Vagina (tissue), 2 donors: ENCODE measurements around the gene CASZ1. TPM values are rescaled to one million over a fixed set of nuclear protein-coding genes. Genes with fewer than 3 reads are reported as not detected.
A peak's percentile ranks its signal among the peaks of the same experiment; 100 is the strongest.

Source experiments
- DNase-seq, 2 donors: peaks; one replicate each; pipeline ENCODE4 v3.0.0-alpha.2; 2017; ENCODE audit errors: extremely low spot score in 2 of 2
- H3K27ac ChIP-seq: fragments of 200-600 bp; sonication (generic); one replicate; pipeline ENCODE4 v1.5.1; 2019
- H3K27me3 ChIP-seq: fragments of 200-600 bp; sonication (generic); one replicate; pipeline ENCODE4 v1.5.1; 2019
- H3K36me3 ChIP-seq, 2 donors: fragments of 200-600 bp; sonication (generic); one replicate each; pipeline ENCODE4 v1.5.1; 2017 to 2019
- H3K4me1 ChIP-seq: fragments of 200-600 bp; sonication (generic); one replicate; pipeline ENCODE4 v1.5.1; 2019
- H3K4me3 ChIP-seq, 2 donors: fragments of 200-600 bp; sonication (generic); 1 replicate in 1 of 2; 2 replicates in 1 of 2; pipeline ENCODE4 v1.5.1; 2016 to 2019
- H3K9me3 ChIP-seq: fragments of 200-600 bp; sonication (generic); one replicate; pipeline ENCODE4 v1.5.1; 2019
- POLR2A ChIP-seq, 2 donors: fragments of 450-650 bp; IDR thresholded peaks; one replicate each; pipeline ENCODE4 v1.6.1; 2017; ENCODE audit warnings: antibody characterized with exemption in 2 of 2, mild to moderate bottlenecking in 2 of 2, moderate library complexity in 2 of 2
- POLR2AphosphoS5 ChIP-seq, 2 donors: sonication (generic); formaldehyde crosslinking; IDR thresholded peaks; one replicate each; pipeline ENCODE4 v1.9.0; 2017; ENCODE audit warnings: antibody characterized with exemption in 2 of 2, mild to moderate bottlenecking in 2 of 2, low read depth in 1 of 2; ENCODE audit not compliant: insufficient read depth in 1 of 2
- intact Hi-C: fragments of 100-400 bp; cut with DNase I; formaldehyde crosslinking; loops from one replicate; pipeline ENCODE4 v1.15.1; 2023
- total RNA-seq: library from RNA; depleted of rRNA; stranded (reverse); fragments of >200 nt; gene quantifications from one replicate; pipeline ENCODE4 v1.2.3, GENCODE V29; 2016
- TF ChIP-seq, protein P1 (sequence below), 3 experiments: fragments of 450-650 bp in 2 of 3; fragments of 200-600 bp in 1 of 3; sonication (generic) in 1 of 3; IDR thresholded peaks; one replicate each; pipeline ENCODE4 v1.5.1; 2017 to 2019; ENCODE audit warnings: antibody characterized with exemption in 3 of 3, mild to moderate bottlenecking in 2 of 3, moderate library complexity in 2 of 3

CASZ1 gene
- total RNA-seq, 1 donor from 2014 or later = 30.7 TPM

DNA sequence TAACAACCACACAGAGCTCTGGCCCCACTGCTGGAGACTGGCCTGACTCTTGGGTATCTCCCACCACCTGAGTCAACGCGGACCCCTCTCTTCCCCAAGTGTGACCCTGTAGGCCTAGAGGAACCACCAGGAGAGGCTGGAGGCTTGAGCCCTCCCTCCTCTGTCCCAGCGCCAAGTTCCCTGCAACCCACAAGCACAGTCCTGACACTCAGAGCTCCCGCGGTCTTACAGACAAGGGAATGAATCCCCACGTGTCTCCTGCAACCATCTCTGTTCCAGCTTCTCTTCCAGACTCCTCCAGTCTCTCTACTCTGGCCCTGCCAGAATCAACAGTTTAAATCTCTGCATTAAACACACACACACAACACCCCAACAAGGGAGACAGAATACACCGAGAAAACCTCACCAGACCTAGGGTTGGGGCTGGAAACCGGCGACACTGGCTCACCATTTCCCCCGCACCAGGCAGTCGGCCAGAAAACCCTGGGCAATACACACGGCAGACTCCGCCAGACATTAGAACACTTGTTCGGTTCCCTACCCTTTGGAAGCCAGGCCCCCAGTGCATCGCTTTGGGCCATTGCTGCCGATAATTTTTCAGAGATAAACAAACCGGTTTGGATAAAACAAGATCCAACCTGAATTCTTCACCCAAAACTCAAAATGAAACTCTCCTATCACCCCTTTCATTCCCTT lies 21.7 kb downstream of the CASZ1 start:
- DNase-seq = no peak
- Histone ChIP-seq H3K4me1 (peaks cover 57% of the 10 kb centered on the region), H3K27ac (peak overlapping the region; percentile 70), H3K36me3 (no peaks in the 10 kb centered on the region), H3K4me3 (no peak overlapping the region), H3K27me3 (no peaks in the 10 kb centered on the region), H3K9me3 (no peaks in the 10 kb centered on the region)
- TF ChIP-seq, protein P1, sequence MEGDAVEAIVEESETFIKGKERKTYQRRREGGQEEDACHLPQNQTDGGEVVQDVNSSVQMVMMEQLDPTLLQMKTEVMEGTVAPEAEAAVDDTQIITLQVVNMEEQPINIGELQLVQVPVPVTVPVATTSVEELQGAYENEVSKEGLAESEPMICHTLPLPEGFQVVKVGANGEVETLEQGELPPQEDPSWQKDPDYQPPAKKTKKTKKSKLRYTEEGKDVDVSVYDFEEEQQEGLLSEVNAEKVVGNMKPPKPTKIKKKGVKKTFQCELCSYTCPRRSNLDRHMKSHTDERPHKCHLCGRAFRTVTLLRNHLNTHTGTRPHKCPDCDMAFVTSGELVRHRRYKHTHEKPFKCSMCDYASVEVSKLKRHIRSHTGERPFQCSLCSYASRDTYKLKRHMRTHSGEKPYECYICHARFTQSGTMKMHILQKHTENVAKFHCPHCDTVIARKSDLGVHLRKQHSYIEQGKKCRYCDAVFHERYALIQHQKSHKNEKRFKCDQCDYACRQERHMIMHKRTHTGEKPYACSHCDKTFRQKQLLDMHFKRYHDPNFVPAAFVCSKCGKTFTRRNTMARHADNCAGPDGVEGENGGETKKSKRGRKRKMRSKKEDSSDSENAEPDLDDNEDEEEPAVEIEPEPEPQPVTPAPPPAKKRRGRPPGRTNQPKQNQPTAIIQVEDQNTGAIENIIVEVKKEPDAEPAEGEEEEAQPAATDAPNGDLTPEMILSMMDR (IDR thresholded peaks at IDR 0.05) = no peak
- TF ChIP-seq POLR2A (IDR thresholded peaks at IDR 0.05) (no peak), POLR2AphosphoS5 (IDR thresholded peaks at IDR 0.05; ENCODE audit: insufficient read depth in 1 of 2, low read depth in 1 of 2) (no peak)
- intact Hi-C loops = no loop called here

DNA sequence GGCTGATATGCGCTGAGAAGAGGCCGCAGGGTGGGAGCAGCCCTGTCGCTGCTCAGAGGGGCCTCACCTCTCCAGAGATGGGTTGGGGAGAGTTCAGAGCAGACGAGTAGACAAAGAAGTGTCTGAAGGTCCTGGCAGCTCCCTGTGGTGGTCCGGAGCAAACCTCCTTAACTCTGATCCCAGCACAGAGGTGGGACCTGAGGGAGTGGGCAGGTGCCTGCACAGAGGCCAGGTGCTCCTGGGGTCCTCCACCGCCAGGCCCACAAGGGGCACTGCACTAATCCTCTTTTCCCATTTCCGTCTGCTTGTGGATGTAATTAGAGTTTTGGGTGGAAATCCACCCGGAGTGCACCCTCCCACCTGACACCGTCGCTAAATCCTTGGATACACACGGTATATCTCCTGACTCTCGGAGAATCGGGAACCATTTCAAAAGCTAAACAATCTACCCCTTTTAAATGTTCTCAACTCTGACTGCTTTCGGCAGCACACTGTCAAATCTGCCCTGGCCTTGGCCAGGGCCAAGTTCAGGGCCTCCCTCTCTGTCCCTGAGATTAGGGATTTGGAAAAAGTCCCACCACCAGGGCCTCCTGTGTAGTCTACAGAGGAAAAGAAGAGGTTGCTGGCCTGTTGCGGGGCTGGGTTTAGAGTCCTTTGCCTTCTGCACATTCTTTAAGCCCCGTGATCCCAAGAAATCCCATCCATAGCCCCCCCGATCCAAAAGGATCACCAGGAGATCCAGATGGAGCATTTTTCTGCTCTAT lies 22.4 kb downstream of the CASZ1 start:
- Histone ChIP-seq H3K4me1 (peaks cover 55% of the 10 kb centered on the region), H3K27ac (peak overlapping the region; percentile 70), H3K4me3 (no peak overlapping the region), H3K36me3 (no peaks in the 10 kb centered on the region), H3K9me3 (no peaks in the 10 kb centered on the region), H3K27me3 (no peaks in the 10 kb centered on the region)
- no peak for DNase-seq
- intact Hi-C loops = no loop called here
- no peak for TF ChIP-seq POLR2A (IDR thresholded peaks at IDR 0.05)
- TF ChIP-seq POLR2AphosphoS5 (IDR thresholded peaks at IDR 0.05; ENCODE audit: insufficient read depth in 1 of 2, low read depth in 1 of 2) = no peak
- TF ChIP-seq, protein P1 (IDR thresholded peaks at IDR 0.05) = no peak

DNA sequence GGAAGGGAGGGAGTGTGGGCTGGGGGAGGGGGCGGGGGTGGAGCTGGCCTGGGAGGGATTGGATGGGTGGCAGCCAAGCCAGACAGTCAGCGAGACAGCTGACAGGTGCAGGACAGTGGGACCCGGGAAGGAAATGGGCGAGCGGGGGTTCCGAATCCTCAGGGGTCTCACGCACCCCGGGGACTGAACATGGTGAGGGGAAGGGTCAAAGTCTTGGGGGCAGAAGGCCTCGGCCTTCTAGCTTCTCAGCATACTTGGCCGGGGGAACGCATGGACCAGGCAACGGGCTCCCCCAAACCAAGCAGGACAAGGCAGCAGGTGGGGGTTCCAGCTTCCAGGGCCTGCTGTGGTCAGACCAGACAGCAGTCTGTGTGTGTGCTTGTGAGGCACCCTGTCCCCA lies 23.1 kb downstream of the CASZ1 start:
- Histone ChIP-seq H3K4me1 (peaks cover 55% of the 10 kb centered on the region), H3K4me3 (no peak overlapping the region), H3K36me3 (no peaks in the 10 kb centered on the region), H3K9me3 (no peaks in the 10 kb centered on the region), H3K27me3 (no peaks in the 10 kb centered on the region), H3K27ac (no peak overlapping the region)
- intact Hi-C loops = no loop called here
- no peak for DNase-seq
- no peak for TF ChIP-seq POLR2AphosphoS5 (IDR thresholded peaks at IDR 0.05; ENCODE audit: insufficient read depth in 1 of 2, low read depth in 1 of 2)

GRCh38 chr1:10772711-10773110 lies 23.7 kb downstream of the CASZ1 start:
- H3K27ac ChIP-seq = no peak overlapping the region
- peaks cover 55% of the 10 kb centered on the region for H3K4me1 ChIP-seq
- intact Hi-C loops = no loop called here
- no peaks in the 10 kb centered on the region for H3K9me3 ChIP-seq
- no peaks in the 10 kb centered on the region for H3K36me3 ChIP-seq
- no peak overlapping the region for H3K4me3 ChIP-seq
- TF ChIP-seq POLR2A (IDR thresholded peaks at IDR 0.05) (no peak), POLR2AphosphoS5 (IDR thresholded peaks at IDR 0.05; ENCODE audit: insufficient read depth in 1 of 2, low read depth in 1 of 2) (no peak)
- TF ChIP-seq, protein P1 (IDR thresholded peaks at IDR 0.05) = no peak
- DNase-seq = no peak
- H3K27me3 ChIP-seq = no peaks in the 10 kb centered on the region

- TF ChIP-seq, protein P1 (IDR thresholded peaks at IDR 0.05) = no peak
- no peak for TF ChIP-seq POLR2A (IDR thresholded peaks at IDR 0.05)
- no peak for TF ChIP-seq POLR2AphosphoS5 (IDR thresholded peaks at IDR 0.05; ENCODE audit: insufficient read depth in 1 of 2, low read depth in 1 of 2)
- intact Hi-C loops = no loop called here
- Histone ChIP-seq H3K36me3 (no peaks in the 10 kb centered on the region), H3K4me3 (no peak overlapping the region), H3K9me3 (no peaks in the 10 kb centered on the region), H3K27ac (no peak overlapping the region), H3K27me3 (no peaks in the 10 kb centered on the region), H3K4me1 (peaks cover 57% of the 10 kb centered on the region)
- DNase-seq = no peak
Measured at GRCh38 chr1:10771789-10772188, 24.7 kb downstream of the CASZ1 start.
